Nephron progenitor cell (in vitro differentiated cells): Measurements from ENCODE around the gene CLK3.

Experiments used
- DNase-seq: peaks from one replicate; pipeline ENCODE4 v3.0.0; 2021
- H3K27ac Mint-ChIP-seq: 2 replicates; pipeline ENCODE4 v1.8.0; 2021; ENCODE audit warnings: mild to moderate bottlenecking, moderate library complexity, mixed read lengths
- H3K27me3 Mint-ChIP-seq: 2 replicates; pipeline ENCODE4 v1.8.0; 2021; ENCODE audit warnings: mild to moderate bottlenecking, low read depth, mixed read lengths; ENCODE audit not compliant: poor library complexity
- H3K36me3 Mint-ChIP-seq: 2 replicates; pipeline ENCODE4 v1.8.0; 2021; ENCODE audit warnings: low read depth, mixed read lengths
- H3K4me1 Mint-ChIP-seq: 2 replicates; pipeline ENCODE4 v1.8.0; 2021; ENCODE audit warnings: mixed read lengths
- H3K4me3 Mint-ChIP-seq: 2 replicates; pipeline ENCODE4 v1.8.0; 2021; ENCODE audit warnings: mild to moderate bottlenecking, moderate library complexity, mixed read lengths
- H3K9me3 Mint-ChIP-seq: 2 replicates; pipeline ENCODE4 v1.8.0; 2021; ENCODE audit warnings: mild to moderate bottlenecking, moderate library complexity, mixed read lengths
- CTCF ChIP-seq: fragments of 200-600 bp; sonication (generic); IDR thresholded peaks from 2 replicates; pipeline ENCODE4 v1.5.0; 2021; ENCODE audit warnings: antibody characterized with exemption

CLK3 gene

GRCh38 chr15:74636984-74637383 is 21.3 kb downstream of the CLK3 start:
- no peak for DNase-seq
- TF ChIP-seq CTCF, result no peak
- H3K27me3 Mint-ChIP-seq, result no peaks in the 10 kb centered on the region
- no peak overlapping the region for H3K27ac Mint-ChIP-seq
- no peaks in the 10 kb centered on the region for H3K4me1 Mint-ChIP-seq
- peaks cover 31% of the 10 kb centered on the region for H3K36me3 Mint-ChIP-seq
- H3K9me3 Mint-ChIP-seq, result no peaks in the 10 kb centered on the region
- no peak overlapping the region for H3K4me3 Mint-ChIP-seq

GRCh38 chr15:74641151-74641550 is 25.5 kb downstream of the CLK3 start:
- H3K4me1 Mint-ChIP-seq, result peaks cover 16% of the 10 kb centered on the region
- DNase-seq, result no peak
- no peak overlapping the region for H3K27ac Mint-ChIP-seq
- H3K4me3 Mint-ChIP-seq, result no peak overlapping the region
- no peaks in the 10 kb centered on the region for H3K9me3 Mint-ChIP-seq
- H3K27me3 Mint-ChIP-seq, result peaks cover 2% of the 10 kb centered on the region
- H3K36me3 Mint-ChIP-seq, result peaks cover 19% of the 10 kb centered on the region
- no peak for TF ChIP-seq CTCF

- H3K4me3 Mint-ChIP-seq, result no peak overlapping the region
- no peak for DNase-seq
- peaks cover 20% of the 10 kb centered on the region for H3K4me1 Mint-ChIP-seq
- no peaks in the 10 kb centered on the region for H3K9me3 Mint-ChIP-seq
- peaks cover 23% of the 10 kb centered on the region for H3K36me3 Mint-ChIP-seq
- no peak for TF ChIP-seq CTCF
- H3K27ac Mint-ChIP-seq, result peak overlapping the region; percentile 68
- peaks cover 2% of the 10 kb centered on the region for H3K27me3 Mint-ChIP-seq
These were observed 26.7 kb downstream of the CLK3 start for GRCh38 chr15:74642348-74642733.

GRCh38 chr15:74642734-74643664 is 27.4 kb downstream of the CLK3 start:
- H3K27ac Mint-ChIP-seq, result peak overlapping the region; percentile 68
- H3K4me3 Mint-ChIP-seq, result no peak overlapping the region
- H3K27me3 Mint-ChIP-seq, result peaks cover 2% of the 10 kb centered on the region
- no peak for DNase-seq
- H3K4me1 Mint-ChIP-seq, result peaks cover 20% of the 10 kb centered on the region
- no peak for TF ChIP-seq CTCF
- peaks cover 23% of the 10 kb centered on the region for H3K36me3 Mint-ChIP-seq
- H3K9me3 Mint-ChIP-seq, result no peaks in the 10 kb centered on the region

GRCh38 chr15:74643665-74644204 is 28.1 kb downstream of the CLK3 start:
- H3K4me1 Mint-ChIP-seq, result peaks cover 20% of the 10 kb centered on the region

More at GRCh38 chr15:74643665-74644204, 28.1 kb downstream of the CLK3 start:
- DNase-seq, result no peak
- H3K9me3 Mint-ChIP-seq, result no peaks in the 10 kb centered on the region
- H3K4me3 Mint-ChIP-seq, result no peak overlapping the region
- no peak overlapping the region for H3K27ac Mint-ChIP-seq
- peaks cover 23% of the 10 kb centered on the region for H3K36me3 Mint-ChIP-seq
- H3K27me3 Mint-ChIP-seq, result peaks cover 2% of the 10 kb centered on the region
- TF ChIP-seq CTCF, result no peak
